Measurements from ENCODE around the gene CYB561D2. TPM values are rescaled to one million over a fixed set of nuclear protein-coding genes. Genes with fewer than 3 reads are reported as not detected.

Gene CYB561D2
- total and polyA plus RNA-seq, 2 of the 13 experiments (the other 11 are each of a cell fraction or from before 2014, with no cell fraction given) = 11.1 to 17.2 TPM

- TF ChIP-seq ZNF549 (CRISPR knock-in tag; IDR thresholded peaks at IDR 0.05) = no peak
- TF ChIP-seq KAT8 (CRISPR knock-in tag; IDR thresholded peaks at IDR 0.05) = peak; percentile 94
- TF ChIP-seq CREBL2 (CRISPR knock-in tag; IDR thresholded peaks at IDR 0.05; ENCODE audit: borderline replicate concordance) = peak; percentile 91; the same call in 1 of the 2 replicates
- peak; percentile 63 for TF ChIP-seq KDM3A (CRISPR knock-in tag; IDR thresholded peaks at IDR 0.05; ENCODE audit: low read depth)
- TF ChIP-seq MXI1 (IDR thresholded peaks at IDR 0.05; ENCODE audit: borderline replicate concordance, low read depth, low read length) = peak; percentile 58; the same call in 2 of the 3 replicates
- TF ChIP-seq ZFP36 (IDR thresholded peaks at IDR 0.05; ENCODE audit: borderline replicate concordance, low read depth, low read length, partially characterized antibody) = no peak
- TF ChIP-seq ZNF597 (CRISPR knock-in tag; IDR thresholded peaks at IDR 0.05) = no peak
- TF ChIP-seq KMT2A (CRISPR knock-in tag; IDR thresholded peaks at IDR 0.05) = peak; percentile 55; the same call in 1 of the 2 replicates
- no peak for TF ChIP-seq MBD4 (IDR thresholded peaks at IDR 0.05; ENCODE audit: borderline replicate concordance, low read length)
- peak; percentile 98 for TF ChIP-seq ARID2 (CRISPR knock-in tag; IDR thresholded peaks at IDR 0.05; ENCODE audit: borderline replicate concordance)
- TF ChIP-seq FOSL2 (CRISPR knock-in tag; IDR thresholded peaks at IDR 0.05) = peak; percentile 52
- TF ChIP-seq REST (IDR thresholded peaks at IDR 0.05; ENCODE audit: borderline replicate concordance in 1 of 2, low read depth in 1 of 2, low read length in 2 of 2) = no peak
- peak; percentile 62; the same call in 1 of the 2 replicates for TF ChIP-seq SNAPC5 (CRISPR knock-in tag; IDR thresholded peaks at IDR 0.05; ENCODE audit: borderline replicate concordance)
- TF ChIP-seq CSRNP2 (CRISPR knock-in tag; conservative IDR thresholded peaks at IDR 0.05; ENCODE audit: low read depth) = no peak
- TF ChIP-seq ZNF850 (CRISPR knock-in tag; conservative IDR thresholded peaks at IDR 0.05) = peak; percentile 70; the same call in 1 of the 2 replicates
- no peak for TF ChIP-seq NR2F6 (IDR thresholded peaks at IDR 0.05)
- peak; percentile 66 for TF ChIP-seq NR2F6 (CRISPR knock-in tag; IDR thresholded peaks at IDR 0.05)
- no peak for TF ChIP-seq MAFK (conservative IDR thresholded peaks at IDR 0.05 in 1 of 2, IDR thresholded peaks at IDR 0.05 in 1 of 2; ENCODE audit: low read length in 2 of 2)
- TF ChIP-seq HIC2 (CRISPR knock-in tag; IDR thresholded peaks at IDR 0.05; ENCODE audit: low read depth) = peak; percentile 88
- peak; percentile 88 for TF ChIP-seq ZFP36L1 (CRISPR knock-in tag; IDR thresholded peaks at IDR 0.05)
These were observed at the start of gene CYB561D2, which contains the start of gene NPRL2 (continued) for GRCh38 chr3:50350527-50351322.
